Glomerular endothelial cell (primary cell): ENCODE results near the gene C22orf31. TPM values are rescaled to one million over a fixed set of nuclear protein-coding genes. Genes with fewer than 3 reads are reported as not detected.
A peak's percentile ranks its signal among the peaks of the same experiment; 100 is the strongest.
"Not testable (repeated sequence)": the region's sequence is repeated elsewhere in the genome, so short reads cannot be mapped to it uniquely, and the experiment has no call there.

ENCODE experiments used
- DNase-seq: peaks from one replicate; pipeline ENCODE4 v3.0.0-alpha.2; 2011; ENCODE audit warnings: low read depth, low spot score; ENCODE audit errors: extremely low read depth
- total RNA-seq: library from RNA; depleted of rRNA; stranded (reverse); fragments of >200 nt; gene quantifications from 2 replicates; pipeline ENCODE4 v1.2.3, GENCODE V29; 2015

Gene C22orf31
- total RNA-seq, 1 donor from 2014 or later, result not detected

GRCh38 chr22:29060251-29060869 is 1.3 kb downstream of the C22orf31 start:
- DNase-seq, result no peak

- DNase-seq, result no peak
These were observed 5.2 kb downstream of the C22orf31 start for GRCh38 chr22:29056472-29056871.

GRCh38 chr22:29055192-29055830 is 6.3 kb downstream of the C22orf31 start:
- DNase-seq, result no peak

GRCh38 chr22:29054251-29054767 is 7.3 kb downstream of the C22orf31 start:
- DNase-seq, result no peak

- no peak for DNase-seq
These were observed 8.5 kb downstream of the C22orf31 start for GRCh38 chr22:29053048-29053702.

- DNase-seq, result no peak
These were observed 11.2 kb downstream of the C22orf31 start for GRCh38 chr22:29050457-29050856.

- DNase-seq, result no peak
These were observed 11.9 kb downstream of the C22orf31 start for GRCh38 chr22:29049655-29050263.

GRCh38 chr22:29048822-29049654 is 12.6 kb downstream of the C22orf31 start:
- no peak for DNase-seq

- DNase-seq, result no peak
These were observed 16.9 kb downstream of the C22orf31 start for GRCh38 chr22:29044657-29045176.

- no peak for DNase-seq
These were observed 17.6 kb downstream of the C22orf31 start for GRCh38 chr22:29043906-29044575.

GRCh38 chr22:29041408-29041807 is 20.2 kb downstream of the C22orf31 start:
- DNase-seq, result no peak

GRCh38 chr22:29040385-29041275 is 21.0 kb downstream of the C22orf31 start:
- peak; percentile 89 for DNase-seq

- not testable (repeated sequence) for DNase-seq
These were observed 21.9 kb downstream of the C22orf31 start for GRCh38 chr22:29039684-29040083.

- DNase-seq, result no peak
These were observed 22.5 kb downstream of the C22orf31 start for GRCh38 chr22:29039148-29039547.

- no peak for DNase-seq
These were observed 24.2 kb downstream of the C22orf31 start for GRCh38 chr22:29037340-29037932.

GRCh38 chr22:29032584-29032983 is 29.0 kb downstream of the C22orf31 start:
- DNase-seq, result no peak

GRCh38 chr22:29032014-29032475 is 29.6 kb downstream of the C22orf31 start:
- DNase-seq, result no peak
